Activated CD8-positive, alpha-beta memory T cell treated with anti-CD3 and anti-CD28 coated beads, Interleukin-2, amount 50 U/mL, for 24 hours (primary cell): ENCODE measurements around the gene PPP1R9B.
A peak's percentile ranks its signal among the peaks of the same experiment; 100 is the strongest.

Experiments used
- DNase-seq: peaks from one replicate; pipeline ENCODE4 v3.0.0-alpha.2; 2020; ENCODE audit errors: extremely low read depth

PPP1R9B gene

DNA sequence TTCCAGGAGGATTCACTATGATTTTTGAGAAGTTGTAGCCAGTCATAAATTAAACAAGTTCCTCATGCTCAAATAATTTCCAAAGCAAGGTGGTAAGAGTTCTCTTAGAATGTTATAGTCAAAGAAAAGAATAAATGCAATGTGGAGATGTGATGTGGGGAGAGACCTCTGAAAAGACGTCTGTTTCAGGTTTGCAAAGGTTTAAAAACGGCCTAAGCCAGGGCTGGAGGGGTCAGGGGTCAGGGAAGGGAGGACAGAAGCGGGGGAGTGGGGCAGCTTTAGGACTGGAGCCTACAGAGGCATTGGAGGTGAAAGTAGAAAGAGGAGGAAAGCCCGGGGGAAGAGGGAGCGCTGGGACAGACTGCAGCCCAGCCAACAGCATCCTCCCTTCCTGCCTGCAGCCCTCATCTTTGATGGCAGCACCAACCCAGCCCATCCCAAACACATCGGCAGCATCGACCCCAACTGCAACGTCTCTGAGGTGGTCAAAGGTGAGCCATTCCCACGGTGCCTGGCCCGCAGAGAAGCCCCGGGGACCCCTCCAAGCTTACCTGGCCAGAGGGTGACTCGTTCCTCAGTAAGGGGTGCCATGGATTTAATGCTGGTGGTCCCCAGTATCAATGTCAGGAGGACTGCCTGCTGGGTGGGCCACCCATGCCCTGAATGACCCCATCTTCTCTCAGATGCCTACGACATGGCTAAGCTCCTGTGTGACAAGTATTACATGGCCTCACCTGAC, 43.9 kb downstream of the PPP1R9B start:
- no peak for DNase-seq

DNA sequence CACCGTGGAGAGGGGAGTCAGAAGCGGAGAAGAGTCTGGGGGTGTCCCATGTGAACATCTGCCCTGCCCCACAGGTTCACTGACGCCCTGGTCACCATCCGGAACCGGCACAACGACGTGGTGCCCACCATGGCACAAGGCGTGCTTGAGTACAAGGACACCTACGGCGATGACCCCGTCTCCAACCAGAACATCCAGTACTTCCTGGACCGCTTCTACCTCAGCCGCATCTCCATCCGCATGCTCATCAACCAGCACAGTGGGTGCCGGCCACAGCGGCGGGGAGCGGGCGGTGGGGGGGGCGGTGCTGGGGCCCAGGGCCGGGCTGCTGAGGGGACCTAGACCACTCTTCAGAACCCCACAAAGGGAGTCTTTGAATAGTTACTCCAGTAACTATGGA, 44.7 kb downstream of the PPP1R9B start:
- DNase-seq = no peak

DNA sequence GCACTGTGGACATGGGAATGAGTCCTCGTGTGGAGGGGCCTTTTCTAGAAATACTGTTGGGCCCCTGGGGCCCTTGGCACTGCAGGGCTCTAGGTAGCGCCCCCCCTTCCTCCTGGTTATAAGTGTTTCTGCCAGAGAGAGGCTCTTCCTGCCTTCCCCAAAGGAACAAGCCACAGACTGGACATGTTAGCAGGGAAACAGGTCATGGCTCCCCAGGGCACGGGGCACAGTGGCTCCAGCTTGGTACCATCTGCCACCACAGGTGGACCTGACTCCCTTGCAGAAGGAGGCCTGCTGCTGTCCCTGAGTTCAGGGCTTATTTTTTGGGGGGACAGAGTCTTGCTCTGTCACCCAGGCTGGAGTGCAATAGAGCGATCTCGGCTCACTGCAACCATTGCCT, 46.5 kb downstream of the PPP1R9B start:
- DNase-seq = no peak

DNA sequence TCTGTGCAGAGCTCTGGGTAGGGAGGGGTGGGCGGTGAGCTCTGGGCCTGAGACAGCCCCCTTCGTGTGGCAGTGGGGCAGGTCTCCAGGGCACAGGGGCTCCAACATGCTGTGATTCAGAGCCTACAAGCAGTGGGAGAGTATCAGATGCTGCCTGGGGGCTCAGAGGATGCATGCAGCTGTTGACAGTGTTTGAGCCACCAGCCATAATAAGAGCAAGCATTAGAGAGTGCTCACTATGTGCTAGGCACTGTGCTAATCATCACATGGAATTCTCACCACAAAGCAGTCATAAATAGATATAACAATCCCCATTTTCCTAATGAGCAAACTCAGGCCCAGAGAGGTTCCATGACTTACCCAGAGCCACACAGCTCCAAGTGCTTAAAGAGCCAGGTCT, 47.2 kb downstream of the PPP1R9B start:
- DNase-seq = no peak

DNA sequence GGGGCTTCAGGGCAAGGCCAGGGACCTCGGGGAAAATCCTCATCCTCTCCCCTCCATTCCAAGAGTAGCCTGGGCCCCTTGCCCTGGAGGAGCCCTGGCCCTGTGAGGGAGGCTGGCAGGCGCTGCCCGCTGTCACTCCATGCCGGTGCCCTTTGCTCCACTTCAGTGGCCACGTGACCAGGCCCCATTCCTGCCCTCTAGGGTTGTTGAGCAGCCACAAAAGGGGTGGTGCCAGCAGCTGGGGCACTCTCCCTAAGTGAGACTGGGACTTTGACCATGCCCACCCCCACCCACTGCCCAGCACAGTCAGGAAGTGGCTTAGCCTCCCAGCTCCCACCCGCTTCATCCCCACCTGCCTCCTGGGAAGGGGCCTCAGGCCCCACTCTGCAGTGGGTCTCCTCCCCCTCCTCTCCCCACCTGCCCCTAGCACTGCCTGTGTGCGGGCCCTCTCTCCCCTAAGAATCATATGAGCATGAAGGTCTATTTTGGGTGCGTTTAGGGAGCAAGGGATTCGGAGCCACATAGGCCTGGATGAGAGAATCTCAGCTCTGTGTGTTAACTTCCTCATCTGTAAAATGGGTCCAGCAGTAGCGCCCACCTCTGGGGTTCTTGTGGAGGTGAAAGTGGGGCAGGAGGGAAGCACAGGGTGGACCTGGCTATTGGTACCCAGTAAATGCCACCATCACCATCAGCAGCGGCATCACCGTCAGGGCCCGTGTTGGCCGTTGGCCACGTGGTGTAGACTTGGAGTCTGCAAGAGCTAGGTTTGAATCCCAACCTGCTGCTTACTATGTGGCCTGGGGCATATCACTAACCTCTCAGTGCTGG, 48.1 kb downstream of the PPP1R9B start:
- no peak for DNase-seq

DNA sequence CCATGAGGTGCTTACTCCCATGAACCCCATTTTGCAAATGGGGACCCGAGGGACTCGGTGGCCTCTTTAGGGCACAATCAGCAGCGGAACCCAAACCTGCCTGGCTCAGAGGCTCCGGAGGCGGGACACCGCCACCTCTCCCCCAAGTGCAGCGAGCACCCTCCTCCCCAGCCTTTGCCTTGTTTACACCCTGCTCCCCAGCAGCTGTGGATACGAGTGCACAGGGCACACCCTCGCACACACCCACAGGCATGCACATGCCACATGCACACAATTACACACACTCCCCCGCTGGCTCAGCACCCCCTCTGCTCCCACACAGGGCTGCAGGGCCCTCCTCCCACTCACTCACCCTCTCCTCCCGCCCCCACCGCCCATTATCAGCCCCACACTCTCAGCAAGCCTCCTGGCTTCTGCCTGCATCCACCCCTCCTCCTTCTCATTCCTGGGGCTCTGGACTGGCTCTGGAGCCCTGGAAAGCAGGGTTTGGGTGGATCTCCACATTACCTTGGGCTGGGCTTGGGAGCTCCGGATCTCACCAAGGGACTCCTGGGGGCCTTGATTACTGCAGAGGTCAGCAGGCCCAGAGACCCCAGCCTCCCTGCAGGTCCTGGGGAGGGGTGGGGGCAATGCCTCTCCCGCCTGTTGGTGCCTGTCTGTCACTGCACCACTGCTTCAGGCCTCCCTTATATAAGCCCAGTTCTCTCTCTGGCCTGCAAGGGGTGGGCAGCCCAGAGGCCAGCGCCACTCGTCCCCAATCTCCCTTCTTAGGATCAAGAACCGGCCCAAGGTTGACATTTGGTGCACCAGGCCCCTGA, 48.9 kb downstream of the PPP1R9B start:
- DNase-seq = no peak

DNA sequence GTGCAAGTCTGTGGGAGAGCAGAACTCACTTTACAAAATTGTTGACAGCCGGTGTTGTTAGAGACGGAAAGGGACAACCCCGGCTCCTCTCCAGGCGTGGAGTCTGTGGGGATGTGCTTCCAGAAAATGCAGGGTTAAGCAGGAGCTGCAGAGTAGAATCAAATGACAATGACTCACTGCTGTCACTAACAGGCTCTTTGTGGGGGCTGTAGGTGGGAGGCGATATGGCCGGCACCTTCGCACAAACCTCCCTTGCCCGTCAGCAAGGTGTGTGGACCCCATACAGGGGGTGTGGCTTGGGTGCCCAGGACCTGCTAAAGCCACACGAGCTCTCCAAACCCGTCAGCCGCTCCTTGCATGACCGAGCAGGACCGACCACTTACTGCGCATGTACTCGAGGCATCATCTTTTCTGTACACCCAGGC, 49.5 kb downstream of the PPP1R9B start:
- DNase-seq = no peak

DNA sequence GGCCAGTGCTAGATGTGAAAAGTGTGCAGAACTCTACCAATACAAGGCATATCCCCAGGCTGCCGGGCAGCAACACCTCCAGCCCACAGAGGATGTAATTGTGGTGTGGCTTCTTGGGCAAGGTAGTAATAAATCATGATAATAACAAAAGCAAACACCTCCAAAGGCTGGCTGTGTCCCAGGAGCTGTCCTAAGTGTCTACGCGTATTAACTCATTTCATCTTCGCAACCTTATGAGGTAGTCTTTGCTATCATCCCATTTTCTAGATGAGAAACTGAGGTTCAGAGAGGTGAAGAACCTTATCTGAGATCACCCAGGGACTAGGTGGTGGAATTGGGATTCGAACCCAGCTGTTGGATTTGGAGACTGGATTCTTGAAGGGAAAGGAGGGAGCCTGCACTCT, 50.0 kb downstream of the PPP1R9B start:
- DNase-seq = no peak

DNA sequence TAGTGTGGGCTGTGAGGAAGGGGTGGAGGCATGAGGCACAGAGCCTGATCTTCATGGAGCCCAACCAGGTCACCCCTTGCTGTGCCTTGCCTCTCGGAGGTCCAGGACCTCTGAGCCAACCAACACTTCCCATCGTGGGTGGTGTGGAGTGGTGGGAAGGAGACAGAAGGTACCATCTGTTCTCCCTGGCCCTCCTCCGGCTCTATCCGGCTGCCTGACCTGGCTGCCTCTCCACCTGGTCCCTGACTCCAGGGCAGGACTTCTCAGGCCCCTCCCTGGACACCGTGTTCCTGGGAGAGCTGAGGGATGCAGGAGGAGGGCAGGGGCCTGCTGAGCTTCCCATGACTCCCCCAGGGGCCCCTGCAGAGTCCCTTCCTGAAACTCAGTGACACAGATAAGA, 51.5 kb downstream of the PPP1R9B start:
- no peak for DNase-seq

DNA sequence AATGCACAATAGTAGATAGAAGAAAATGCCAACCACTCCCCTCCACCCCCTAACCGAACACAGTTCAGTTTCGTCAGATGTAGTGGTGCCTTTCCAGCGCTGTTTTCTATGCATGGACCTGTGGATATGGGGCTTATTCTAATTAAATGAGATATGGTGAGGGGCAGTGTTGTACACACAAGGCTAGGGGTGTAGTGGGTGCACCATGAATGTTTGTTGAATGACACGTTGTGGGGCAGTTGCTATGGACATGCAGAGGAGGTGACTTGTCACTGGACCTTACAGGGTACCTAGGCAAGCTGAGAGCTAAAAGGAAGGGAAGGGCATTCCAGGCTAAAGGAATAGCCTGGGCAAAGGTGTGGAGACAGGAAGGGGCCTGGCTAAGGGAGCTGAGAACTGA, 51.9 kb downstream of the PPP1R9B start:
- DNase-seq = no peak

DNA sequence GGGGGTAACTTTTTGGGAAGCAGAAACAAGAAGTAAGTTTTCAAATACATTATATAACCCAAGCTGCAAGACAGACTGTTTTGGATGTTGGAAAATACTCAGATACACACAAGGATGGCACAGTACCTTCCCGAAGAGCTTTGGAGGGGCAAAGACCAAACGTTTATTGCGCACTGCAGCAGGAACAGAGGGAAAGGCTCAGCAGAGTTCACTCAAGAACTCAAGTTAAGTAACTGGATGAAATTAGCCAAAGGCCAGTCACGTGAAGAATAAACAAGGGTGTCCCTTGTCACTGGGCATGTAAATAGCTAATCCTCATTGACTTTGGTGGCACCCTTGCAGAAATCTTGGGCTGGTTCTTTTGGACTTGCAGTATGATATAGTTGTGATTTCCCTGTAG, 52.6 kb downstream of the PPP1R9B start:
- no peak for DNase-seq

DNA sequence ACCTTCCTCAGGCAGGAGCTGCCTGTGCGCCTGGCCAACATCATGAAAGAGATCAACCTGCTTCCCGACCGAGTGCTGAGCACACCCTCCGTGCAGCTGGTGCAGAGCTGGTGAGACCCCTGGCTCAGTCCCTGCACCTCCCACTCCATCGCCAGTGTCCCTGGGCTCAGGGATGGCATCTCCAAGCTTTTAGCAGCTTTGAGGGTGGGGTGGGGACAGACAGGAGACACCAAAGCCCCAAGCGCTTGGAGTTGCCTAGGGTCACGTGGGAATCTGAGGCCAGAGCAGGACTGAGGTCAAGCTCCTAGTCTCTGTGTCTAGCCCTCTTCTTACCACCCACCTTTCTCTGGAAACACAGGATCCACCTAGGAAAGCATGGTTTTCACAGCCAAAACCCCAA, 53.0 kb downstream of the PPP1R9B start:
- DNase-seq = no peak

DNA sequence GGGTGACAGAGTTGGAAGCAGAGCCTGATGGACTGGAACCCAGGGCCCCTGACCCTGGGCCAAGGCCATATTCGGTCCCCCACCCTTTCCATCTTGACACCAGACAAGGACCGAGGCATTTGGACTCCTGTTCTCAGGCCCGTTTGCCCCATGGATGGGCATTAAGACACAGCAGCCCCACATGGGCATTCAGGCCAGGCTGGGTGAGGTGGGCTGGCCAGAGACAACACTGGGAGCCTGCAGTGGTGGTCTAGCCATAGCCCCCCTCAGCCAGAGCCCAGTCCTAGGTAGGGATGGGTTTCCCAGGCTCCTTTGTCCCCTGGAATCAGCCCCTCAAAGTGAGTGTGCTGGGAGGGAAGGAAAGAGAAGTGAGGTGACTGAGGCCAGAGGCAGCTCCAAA, 53.7 kb downstream of the PPP1R9B start:
- DNase-seq = no peak

DNA sequence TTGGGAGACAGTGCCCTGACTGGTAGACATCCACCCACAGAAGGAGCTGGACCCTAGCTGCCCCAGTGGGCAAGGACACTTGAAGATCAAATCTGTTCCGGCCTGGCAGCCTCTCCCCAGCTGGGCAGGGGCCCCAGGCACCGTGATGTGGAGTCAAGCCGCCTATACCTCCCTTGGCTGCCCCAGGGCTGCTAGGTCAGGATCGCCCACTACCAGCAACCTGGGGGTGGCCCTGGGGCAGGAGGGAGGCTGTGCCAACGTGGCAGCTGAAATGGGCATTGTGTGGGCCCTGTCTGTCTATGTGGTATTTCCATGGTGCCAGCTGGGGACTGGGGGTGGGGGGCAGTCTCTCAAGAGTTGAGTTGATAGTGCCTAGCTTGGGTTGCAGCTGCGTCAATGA, 54.4 kb downstream of the PPP1R9B start:
- no peak for DNase-seq

DNA sequence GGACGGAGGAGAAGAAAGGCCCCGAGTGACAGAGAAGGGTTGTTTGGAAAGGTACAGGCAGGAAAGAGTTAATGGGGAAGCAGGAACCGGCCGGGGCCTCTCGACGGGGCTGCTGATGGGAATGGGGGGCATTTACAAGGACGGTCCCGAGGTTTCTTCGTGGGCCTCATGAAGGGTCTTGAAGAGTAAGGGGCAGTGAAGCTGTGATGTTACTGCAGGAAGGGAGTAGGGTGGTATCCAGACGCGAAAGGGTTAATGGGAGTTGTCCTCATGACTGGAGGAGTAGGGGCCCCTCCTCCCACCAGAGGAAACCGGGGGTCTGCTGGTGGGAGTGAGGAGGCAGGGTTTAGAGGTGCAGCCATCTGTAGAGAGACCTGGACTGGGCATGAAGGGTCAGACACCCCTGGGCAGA, 54.8 kb downstream of the PPP1R9B start:
- no peak for DNase-seq

DNA sequence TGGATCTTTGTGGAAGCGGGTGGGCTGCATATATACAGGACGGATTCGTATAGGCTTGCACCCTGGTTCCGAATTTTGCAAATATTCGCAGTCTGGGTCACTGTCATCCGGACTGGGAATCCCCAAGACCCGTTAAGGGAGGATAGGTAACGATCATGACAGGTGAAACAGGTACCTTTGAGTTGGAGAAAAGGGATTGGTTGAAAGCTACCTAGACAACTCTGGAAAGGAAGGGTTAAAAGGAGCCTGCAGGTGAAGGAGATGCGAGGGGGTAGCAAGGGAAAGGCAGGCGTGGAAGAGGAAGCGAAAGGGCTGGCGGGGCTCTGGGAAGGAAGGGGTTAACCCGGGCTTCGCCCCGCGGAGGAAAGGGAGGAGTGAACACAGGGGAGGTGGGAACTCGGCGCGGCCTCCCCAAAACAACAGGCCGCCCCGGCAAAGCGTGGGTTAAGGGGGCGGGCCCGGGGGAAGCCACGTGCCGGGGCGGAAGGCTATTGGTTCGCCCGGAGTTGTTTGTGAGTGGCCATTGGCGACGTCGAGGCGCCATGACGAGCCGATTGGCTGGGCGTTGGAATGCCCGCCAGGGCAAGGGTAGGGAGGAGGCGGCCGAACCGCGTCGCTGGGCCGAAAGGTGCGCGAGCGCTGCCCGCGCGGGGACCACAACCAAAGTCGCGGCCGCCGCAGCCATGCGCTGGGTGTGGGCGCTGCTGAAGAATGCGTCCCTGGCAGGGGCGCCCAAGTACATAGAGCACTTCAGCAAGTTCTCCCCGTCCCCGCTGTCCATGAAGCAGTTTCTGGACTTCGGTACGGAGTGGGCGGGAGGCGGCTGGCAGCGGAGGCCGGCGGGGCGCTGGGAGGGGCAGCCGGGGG, 55.5 kb downstream of the PPP1R9B start, which contains the start of gene PDK2:
PDK2 (plus strand) TSS at position 599 of the 867 bp plus-strand sequence; CDS start at position 684, 85 bp downstream.
- peak; percentile 83 for DNase-seq

DNA sequence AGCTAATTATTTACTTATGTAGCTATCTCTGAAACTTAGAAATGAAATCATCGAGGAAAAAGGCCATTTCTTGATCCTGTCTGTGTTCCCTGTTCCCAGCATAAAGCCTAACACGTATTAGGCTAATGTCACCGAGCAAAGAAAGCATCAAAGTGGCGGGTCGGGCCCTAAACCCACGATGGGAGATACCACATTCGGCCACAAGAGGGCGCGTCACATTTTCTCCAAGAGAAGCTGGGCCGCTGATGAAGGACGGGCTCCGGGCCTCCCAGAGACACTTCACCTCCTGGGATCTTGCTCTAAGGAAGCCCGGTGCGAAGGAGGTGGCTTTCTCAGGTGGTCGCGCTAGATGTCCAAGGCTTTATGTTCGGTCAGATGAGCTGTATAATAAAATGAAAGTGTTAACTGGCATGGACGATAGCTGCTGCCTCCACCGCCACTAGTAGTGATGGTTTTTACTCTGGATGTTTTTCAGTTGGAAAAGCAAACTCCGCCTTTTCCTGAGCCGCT, 56.2 kb downstream of the PPP1R9B start:
- DNase-seq = peak; percentile 88

DNA sequence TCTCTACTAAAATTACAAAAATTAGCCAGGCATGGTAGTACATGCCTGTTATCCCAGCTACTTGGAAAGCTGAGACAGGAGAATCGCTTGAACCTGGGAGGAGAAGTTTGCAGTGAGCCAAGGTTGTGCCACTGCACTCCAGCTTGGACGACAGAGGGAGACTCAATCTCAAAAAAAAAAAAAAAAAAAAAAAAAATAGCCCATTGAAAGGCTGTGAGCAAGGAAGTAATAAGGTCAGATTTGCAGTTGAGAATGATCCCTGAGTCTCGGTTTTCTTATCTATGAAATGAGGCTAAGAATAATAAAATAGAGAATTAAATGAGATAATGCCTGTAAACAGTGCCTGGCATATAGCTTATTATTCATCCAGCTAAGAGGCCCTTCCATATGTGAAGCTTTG, 56.7 kb downstream of the PPP1R9B start:
- DNase-seq = no peak

DNA sequence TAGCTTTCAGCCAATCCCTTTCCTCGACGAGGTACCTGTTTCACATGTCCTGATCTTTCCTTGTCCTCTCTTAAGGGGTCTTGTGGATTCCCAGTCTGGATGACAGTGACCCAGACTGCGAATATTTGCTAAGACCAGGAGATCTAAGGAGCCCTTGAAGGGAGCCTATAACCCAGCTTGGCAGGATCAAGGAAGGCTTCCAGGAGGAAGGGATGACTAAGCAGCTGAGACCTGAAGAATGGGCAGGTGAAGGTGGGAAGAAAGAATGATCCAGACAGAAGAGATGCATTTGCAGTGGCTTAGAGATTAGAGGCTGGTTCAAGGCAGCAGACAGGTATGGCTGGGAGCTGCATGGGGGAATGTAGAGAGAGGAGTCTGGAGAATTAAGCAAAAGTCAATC, 57.2 kb downstream of the PPP1R9B start:
- no peak for DNase-seq

DNA sequence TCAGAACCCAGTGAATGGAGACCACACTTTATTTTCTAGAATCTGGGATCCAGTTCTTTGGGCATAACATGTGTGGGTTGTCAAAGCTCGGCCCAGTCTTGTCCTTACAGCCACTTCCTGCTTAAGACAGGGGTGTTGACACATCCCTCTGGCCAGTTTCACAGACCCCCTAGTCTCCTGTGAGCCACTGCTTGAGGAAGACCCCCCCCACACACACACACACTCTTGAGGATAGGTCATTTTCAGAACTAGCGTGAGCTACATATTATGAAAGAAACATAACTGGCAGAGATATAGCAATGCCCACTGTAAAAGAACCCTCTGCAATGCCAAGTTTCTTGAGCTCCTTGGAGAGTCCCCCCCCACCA, 58.6 kb downstream of the PPP1R9B start:
- no peak for DNase-seq
